GM18505 (cell line): Measurements from ENCODE around the gene LRIG2.
A peak's percentile ranks its signal among the peaks of the same experiment; 100 is the strongest.
"Not testable (repeated sequence)": the region's sequence is repeated elsewhere in the genome, so short reads cannot be mapped to it uniquely, and the experiment has no call there.

ENCODE experiments used
- ATAC-seq: cut with Tn5 transposase; IDR thresholded peaks from one replicate; pipeline ENCODE4 v1.9.1; 2021; ENCODE audit not compliant: unreplicated experiment
- POLR2A ChIP-seq: IDR thresholded peaks from 4 replicates; pipeline ENCODE4 v1.6.1; 2011; ENCODE audit warnings: borderline replicate concordance; ENCODE audit not compliant: insufficient read depth, insufficient read length; ENCODE audit errors: extremely low read depth

LRIG2 gene

GRCh38 chr1:113042285-113043143 lies 30.5 kb upstream of the LRIG2 start:
- no peak for ATAC-seq
- no peak for TF ChIP-seq POLR2A

GRCh38 chr1:113043144-113043488 lies 29.9 kb upstream of the LRIG2 start:
- not testable (repeated sequence) for ATAC-seq

GRCh38 chr1:113046569-113046968 lies 26.4 kb upstream of the LRIG2 start:
- no peak for TF ChIP-seq POLR2A
- no peak for ATAC-seq

GRCh38 chr1:113048064-113048463 lies 24.9 kb upstream of the LRIG2 start:
- TF ChIP-seq POLR2A = no peak
- ATAC-seq = no peak

- no peak for TF ChIP-seq POLR2A
- no peak for ATAC-seq
Measured at GRCh38 chr1:113053344-113054126, 19.5 kb upstream of the LRIG2 start.

GRCh38 chr1:113055570-113055969 lies 17.4 kb upstream of the LRIG2 start:
- no peak for TF ChIP-seq POLR2A
- ATAC-seq = no peak

GRCh38 chr1:113057006-113057405 lies 16.0 kb upstream of the LRIG2 start:
- ATAC-seq = no peak
- TF ChIP-seq POLR2A = no peak

- ATAC-seq = no peak
- TF ChIP-seq POLR2A = no peak
Measured at GRCh38 chr1:113058941-113059706, 13.9 kb upstream of the LRIG2 start.

GRCh38 chr1:113063456-113063855 lies 9.5 kb upstream of the LRIG2 start:
- ATAC-seq = not testable (repeated sequence)

- TF ChIP-seq POLR2A = no peak
- no peak for ATAC-seq
Measured at GRCh38 chr1:113072141-113072756, 749 bp upstream of the LRIG2 start.

- TF ChIP-seq POLR2A = no peak
- peak; percentile 23 for ATAC-seq
Measured at GRCh38 chr1:113073479-113073950, 517 bp downstream of the LRIG2 start.

GRCh38 chr1:113074237-113074636 lies 1.2 kb downstream of the LRIG2 start:
- TF ChIP-seq POLR2A = no peak
- ATAC-seq = no peak

GRCh38 chr1:113077978-113078377 lies 5.0 kb downstream of the LRIG2 start:
- not testable (repeated sequence) for ATAC-seq
